DMS153 treated with DMSO at 0.1 percent for 48 hours (cell line): Measurements from ENCODE around the gene ABCC4.
A peak's percentile ranks its signal among the peaks of the same experiment; 100 is the strongest.

Experiments used
- DNase-seq: peaks from one replicate; lab custom pipeline; 2025; ENCODE audit not compliant: unreplicated experiment; lab: John Stamatoyannopoulos, UW

Gene ABCC4

GRCh38 chr13:95160112-95160906, 140.9 kb downstream of the ABCC4 start:
- DNase-seq, result peak; percentile 19

GRCh38 chr13:95159458-95159857, 141.8 kb downstream of the ABCC4 start:
- no peak for DNase-seq

- peak; percentile 49 for DNase-seq
Observed at GRCh38 chr13:95156208-95156607, 145.0 kb downstream of the ABCC4 start.

- DNase-seq, result no peak
Observed at GRCh38 chr13:95155504-95155903, 145.7 kb downstream of the ABCC4 start.

GRCh38 chr13:95155093-95155492, 146.2 kb downstream of the ABCC4 start:
- no peak for DNase-seq

GRCh38 chr13:95154413-95154886, 146.8 kb downstream of the ABCC4 start:
- DNase-seq, result peak; percentile 83

GRCh38 chr13:95153647-95154412, 147.4 kb downstream of the ABCC4 start:
- peak; percentile 97 for DNase-seq

GRCh38 chr13:95151942-95152587, 149.2 kb downstream of the ABCC4 start:
- DNase-seq, result no peak

GRCh38 chr13:95150555-95150954, 150.7 kb downstream of the ABCC4 start:
- no peak for DNase-seq

- DNase-seq, result no peak
Observed at GRCh38 chr13:95146486-95146885, 154.8 kb downstream of the ABCC4 start.

- DNase-seq, result no peak
Observed at GRCh38 chr13:95145587-95145986, 155.7 kb downstream of the ABCC4 start.

GRCh38 chr13:95140502-95140901, 160.7 kb downstream of the ABCC4 start:
- no peak for DNase-seq

GRCh38 chr13:95138876-95139585, 162.2 kb downstream of the ABCC4 start:
- no peak for DNase-seq

- no peak for DNase-seq
Observed at GRCh38 chr13:95137096-95137495, 164.2 kb downstream of the ABCC4 start.

GRCh38 chr13:95136638-95137037, 164.6 kb downstream of the ABCC4 start:
- no peak for DNase-seq

- no peak for DNase-seq
Observed at GRCh38 chr13:95133498-95133897, 167.8 kb downstream of the ABCC4 start.

GRCh38 chr13:95129004-95129403, 172.2 kb downstream of the ABCC4 start:
- DNase-seq, result no peak

GRCh38 chr13:95128045-95128643, 173.1 kb downstream of the ABCC4 start:
- peak; percentile 54 for DNase-seq

- DNase-seq, result no peak
Observed at GRCh38 chr13:95124959-95125358, 176.3 kb downstream of the ABCC4 start.

- no peak for DNase-seq
Observed at GRCh38 chr13:95123726-95124125, 177.5 kb downstream of the ABCC4 start.

- DNase-seq, result no peak
Observed at GRCh38 chr13:95122063-95122462, 179.2 kb downstream of the ABCC4 start.
